Left lung (tissue), 10 donors: ENCODE measurements around the gene PDE6H. TPM values are rescaled to one million over a fixed set of nuclear protein-coding genes. Genes with fewer than 3 reads are reported as not detected.

ENCODE experiments used
- ATAC-seq: fragments of 200-7000 bp; cut with Tn5 transposase; one replicate; pipeline ENCODE4 v1.9.1; 2020; ENCODE audit warnings: moderate library complexity
- DNase-seq, 4 donors: peaks; one replicate each; pipeline ENCODE4 v3.0.0-alpha.2; 2013 to 2020
- H3K27ac ChIP-seq, 2 donors: fragments of 200-600 bp; sonication (generic) in 1 of 2; one replicate each; pipeline versions ENCODE4 v1.5.0 to v1.8.0; 2020 to 2021
- H3K27me3 ChIP-seq, 2 donors: fragments of 200-600 bp; sonication (generic) in 1 of 2; one replicate each; pipeline versions ENCODE4 v1.5.0 to v1.8.0; 2020 to 2021
- H3K36me3 ChIP-seq, 2 donors: fragments of 200-600 bp; sonication (generic) in 1 of 2; one replicate each; pipeline versions ENCODE4 v1.5.0 to v1.8.0; 2020 to 2021
- H3K4me1 ChIP-seq, 2 donors: fragments of 200-600 bp; one replicate each; pipeline ENCODE4 v1.8.0; 2021
- H3K4me3 ChIP-seq, 2 donors: fragments of 200-600 bp; sonication (generic) in 1 of 2; one replicate each; pipeline versions ENCODE4 v1.5.0 to v1.8.0; 2020 to 2021; ENCODE audit warnings: mild to moderate bottlenecking in 1 of 2
- H3K9me3 ChIP-seq, 2 donors: fragments of 200-600 bp; sonication (generic) in 1 of 2; one replicate each; pipeline versions ENCODE4 v1.5.0 to v1.8.0; 2020 to 2021
- CTCF ChIP-seq, 2 donors: fragments of 200-600 bp; sonication (generic) in 1 of 2; IDR thresholded peaks; one replicate each; pipeline versions ENCODE4 v1.5.0 to v1.8.0; 2021; ENCODE audit warnings: antibody characterized with exemption in 2 of 2
- intact Hi-C, 2 donors: fragments of 100-400 bp; cut with DNase I; formaldehyde crosslinking; loops; one replicate each; pipeline versions ENCODE4 v1.11.2 to v1.14.2; 2022
- polyA plus RNA-seq, 6 donors: library from polyadenylated mRNA; unstranded; fragments of 120-200 nt; gene quantifications; one replicate each; pipeline ENCODE4 v1.2.1, GENCODE V29; 2013; ENCODE audit not compliant: insufficient read length in 6 of 6
- total RNA-seq, 2 donors: library from RNA; stranded (reverse); fragmentation: NEBNext Ultra II Directional; extraction: Animal tissue kit (Norgen Biotek cat#: 25700); gene quantifications; one replicate each; pipeline ENCODE4 v1.2.1, GENCODE V29; 2021
- donor health status: DM: no; HTN: yes; CAD: no.
- donor health status: DM: no; HTN: no; CAD: no.

The PDE6H gene
- total and polyA plus RNA-seq, 8 donors: not detected

DNA sequence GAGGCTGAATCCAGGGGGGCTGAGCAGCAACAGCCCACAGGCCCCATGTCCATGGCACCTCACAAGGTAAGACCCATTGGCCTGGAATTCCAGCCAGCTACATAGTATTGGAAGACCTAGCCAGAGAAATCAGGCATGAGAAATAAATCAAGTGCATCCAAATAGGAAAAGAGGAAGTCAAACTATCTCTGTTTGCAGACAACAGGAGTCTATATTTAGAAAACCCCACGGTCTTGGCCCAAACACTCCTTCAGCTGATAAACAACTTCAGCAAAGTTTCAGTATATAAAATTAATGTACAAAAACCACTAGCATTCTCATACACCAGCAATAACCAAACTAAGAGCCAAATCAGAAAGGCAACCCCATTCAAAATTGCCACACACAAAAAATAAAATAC, 16.9 kb downstream of the PDE6H start:
- Histone ChIP-seq H3K27ac (no peak overlapping the region), H3K36me3 (no peaks in the 10 kb centered on the region), H3K9me3 (peaks cover 0 to 4% of the 10 kb centered on the region in 2 donors), H3K27me3 (no peaks in the 10 kb centered on the region), H3K4me3 (no peak overlapping the region), H3K4me1 (peaks cover 3 to 48% of the 10 kb centered on the region in 2 donors)
- ATAC-seq (no peak), DNase-seq (no peak)
- TF ChIP-seq CTCF (IDR thresholded peaks at IDR 0.05): no peak
- intact Hi-C loops: loop anchor here (10.0 kb wide), 2 partner anchors 145 to 255 kb away; partner anchors contain the start of gene ART4 (in 1 of the 2)

GRCh38 chr12:14991069-14991468, 18.2 kb downstream of the PDE6H start:
- intact Hi-C loops: loop anchor here in 1 of 2 donors (10.0 kb wide), 1 partner anchor 146 kb away; the partner anchor contains the start of gene ART4
- Histone ChIP-seq H3K36me3 (no peaks in the 10 kb centered on the region), H3K27ac (no peak overlapping the region), H3K4me1 (peaks cover 3 to 52% of the 10 kb centered on the region in 2 donors), H3K4me3 (no peak overlapping the region), H3K27me3 (no peaks in the 10 kb centered on the region), H3K9me3 (peaks cover 0 to 4% of the 10 kb centered on the region in 2 donors)
- no peak for TF ChIP-seq CTCF (IDR thresholded peaks at IDR 0.05)
- ATAC-seq (no peak), DNase-seq (no peak)

DNA sequence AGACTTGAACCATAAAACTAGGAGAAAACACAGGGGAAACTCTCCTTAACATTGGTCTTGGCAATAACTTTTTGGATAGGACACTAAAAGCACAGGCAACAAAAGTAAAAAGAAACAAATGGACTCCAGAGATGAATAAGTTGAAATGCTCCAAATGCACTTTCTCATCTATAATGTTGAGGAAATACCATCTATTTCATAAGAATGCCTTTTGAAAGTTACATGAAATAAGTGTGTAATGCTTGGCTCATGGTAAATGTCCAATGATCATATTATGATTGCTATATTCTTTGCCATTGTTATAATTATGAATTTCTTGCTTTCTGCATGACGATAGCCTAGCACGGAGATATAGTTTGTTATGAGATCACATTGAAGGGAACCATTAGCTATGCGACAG, 19.8 kb downstream of the PDE6H start:
- H3K36me3 ChIP-seq: no peaks in the 10 kb centered on the region
- no peak for ATAC-seq
- peaks cover 0 to 4% of the 10 kb centered on the region in 2 donors for H3K9me3 ChIP-seq
- DNase-seq: no peak
- H3K27ac ChIP-seq: no peak overlapping the region
- peaks cover 3 to 44% of the 10 kb centered on the region in 2 donors for H3K4me1 ChIP-seq
- no peaks in the 10 kb centered on the region for H3K27me3 ChIP-seq
- no peak for TF ChIP-seq CTCF (IDR thresholded peaks at IDR 0.05)
- intact Hi-C loops: loop anchor here in 1 of 2 donors (10.0 kb wide), 1 partner anchor 148 kb away; the partner anchor contains the start of gene ART4
- no peak overlapping the region for H3K4me3 ChIP-seq

DNA sequence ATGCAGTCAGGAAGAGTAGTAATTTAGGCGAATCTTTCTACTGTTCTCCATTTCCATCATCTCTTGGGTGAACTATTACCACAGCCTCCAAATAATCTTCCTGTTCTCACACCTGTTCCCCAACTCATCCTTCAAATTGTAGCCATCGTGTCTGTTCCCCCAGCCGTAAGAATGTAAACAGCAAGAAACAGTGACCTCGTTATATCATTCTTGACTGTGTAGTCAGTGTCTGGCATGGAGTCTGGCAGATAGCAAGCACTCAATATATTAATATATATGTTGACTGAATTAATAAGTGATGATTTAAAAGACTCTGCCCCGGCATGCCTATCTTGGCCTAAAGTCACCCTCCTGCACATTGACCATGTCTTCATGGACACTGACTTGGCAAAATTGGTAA, 20.3 kb downstream of the PDE6H start:
- Histone ChIP-seq H3K4me3 (no peak overlapping the region), H3K9me3 (peaks cover 0 to 4% of the 10 kb centered on the region in 2 donors), H3K27ac (no peak overlapping the region), H3K36me3 (no peaks in the 10 kb centered on the region), H3K4me1 (peaks cover 3 to 43% of the 10 kb centered on the region in 2 donors), H3K27me3 (no peaks in the 10 kb centered on the region)
- DNase-seq: no peak
- TF ChIP-seq CTCF (IDR thresholded peaks at IDR 0.05): no peak
- no peak for ATAC-seq
- intact Hi-C loops: loop anchor here in 1 of 2 donors (10.0 kb wide), 1 partner anchor 148 kb away; the partner anchor contains the start of gene ART4

GRCh38 chr12:14993537-14994266, 20.9 kb downstream of the PDE6H start:
- Histone ChIP-seq H3K4me1 (peaks cover 3 to 43% of the 10 kb centered on the region in 2 donors), H3K27me3 (no peaks in the 10 kb centered on the region), H3K9me3 (peaks cover 0 to 4% of the 10 kb centered on the region in 2 donors), H3K4me3 (no peak overlapping the region), H3K36me3 (no peaks in the 10 kb centered on the region), H3K27ac (no peak overlapping the region)
- TF ChIP-seq CTCF (IDR thresholded peaks at IDR 0.05): no peak
- DNase-seq: peak in 1 of 4 donors; percentile 26
- intact Hi-C loops: loop anchor here in 1 of 2 donors (10.0 kb wide), 1 partner anchor 149 kb away; the partner anchor contains the start of gene ART4
- ATAC-seq: peak; percentile 47
